Endometrial microvascular endothelial cells (primary cell): Measurements from ENCODE around the gene FAM76A. TPM values are rescaled to one million over a fixed set of nuclear protein-coding genes. Genes with fewer than 3 reads are reported as not detected.

Source experiments
- in situ Hi-C: cut with HindIII; loops from 2 replicates; pipeline ENCODE4 v1.10.0; 2017; ENCODE audit warnings: low sequenced_read_pairs, low pct_unique_long_range_greater_than_20kb; ENCODE audit errors: inconsistent ontology term
- total RNA-seq: library from RNA; depleted of rRNA; stranded (reverse); fragments of >200 nt; gene quantifications from one replicate; pipeline ENCODE4 v1.2.3, GENCODE V29; 2015; ENCODE audit errors: inconsistent ontology term

The FAM76A gene
- total RNA-seq, 1 donor from 2014 or later = 7.0 TPM

- in situ Hi-C loops = no loop called here
Observed at GRCh38 chr1:27719286-27720251, 6.2 kb upstream of the FAM76A start.

DNA sequence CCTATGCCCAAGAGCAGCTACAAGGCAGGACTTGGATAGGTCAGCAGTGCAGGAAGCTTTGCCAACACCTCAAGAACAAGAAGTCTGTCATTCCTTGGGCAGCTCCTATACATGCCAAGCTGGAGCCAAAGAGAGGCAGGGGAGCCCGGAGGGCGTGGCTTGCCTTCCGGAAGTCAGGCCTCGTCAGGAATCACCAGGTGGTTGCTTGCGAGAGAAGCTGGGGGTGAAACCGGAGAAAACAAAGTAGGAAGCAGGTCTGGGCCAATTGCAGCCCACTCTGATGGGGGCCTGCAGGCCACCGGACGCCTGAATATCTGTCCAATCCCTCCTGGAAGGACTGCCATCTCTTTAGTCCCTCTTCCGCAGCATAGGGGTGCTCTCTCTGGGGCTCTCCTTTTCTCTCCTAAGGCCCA is 794 bp upstream of the FAM76A start:
- in situ Hi-C loops = no loop called here

GRCh38 chr1:27726173-27727044 is 648 bp downstream of the FAM76A start:
- in situ Hi-C loops = no loop called here

DNA sequence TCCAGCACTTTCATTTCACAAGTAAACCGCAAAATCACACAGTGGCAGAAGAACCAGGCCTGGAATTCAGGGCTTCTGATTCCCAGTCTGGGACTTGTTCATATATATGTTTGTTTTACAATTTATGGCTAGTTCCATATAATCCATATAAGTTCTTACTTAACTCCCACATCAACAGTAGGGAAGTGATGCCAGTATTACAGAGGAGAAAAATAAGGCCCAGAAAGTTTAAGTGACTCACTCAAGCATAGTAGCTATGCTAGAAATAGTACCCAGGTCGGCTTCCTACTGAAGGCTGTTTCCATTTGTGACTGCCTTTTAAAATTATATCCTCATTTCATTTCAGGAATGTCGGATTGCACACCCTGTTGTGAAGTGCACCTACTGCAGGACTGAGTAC is 1.4 kb downstream of the FAM76A start:
- in situ Hi-C loops = no loop called here

GRCh38 chr1:27736252-27736651 is 10.5 kb downstream of the FAM76A start:
- in situ Hi-C loops = no loop called here

- in situ Hi-C loops = no loop called here
Observed at GRCh38 chr1:27741121-27741520, 15.4 kb downstream of the FAM76A start.

GRCh38 chr1:27744556-27744955 is 18.8 kb downstream of the FAM76A start:
- in situ Hi-C loops = no loop called here

GRCh38 chr1:27745466-27745865 is 19.7 kb downstream of the FAM76A start:
- in situ Hi-C loops = no loop called here

DNA sequence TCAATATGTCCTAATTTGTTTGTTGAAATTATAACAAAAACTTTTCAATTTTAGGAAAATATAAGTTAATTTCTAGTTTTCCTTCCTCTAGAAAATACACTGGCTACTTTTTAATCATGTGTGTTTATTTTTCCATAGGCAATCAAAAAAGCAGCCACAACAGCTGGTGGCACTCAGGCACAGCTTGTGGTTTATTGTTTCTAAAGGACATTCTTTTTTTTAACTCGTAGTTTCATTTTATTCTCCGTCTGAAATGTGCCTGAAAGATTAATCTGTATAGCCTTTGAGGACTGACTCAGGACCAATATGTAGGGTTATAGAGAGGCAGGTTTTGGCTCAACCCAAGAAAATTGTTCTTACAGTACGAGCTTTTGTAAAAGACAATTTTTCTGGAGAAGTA is 26.6 kb downstream of the FAM76A start:
- in situ Hi-C loops = no loop called here

- in situ Hi-C loops = no loop called here
Observed at GRCh38 chr1:27755286-27755685, 29.5 kb downstream of the FAM76A start.

DNA sequence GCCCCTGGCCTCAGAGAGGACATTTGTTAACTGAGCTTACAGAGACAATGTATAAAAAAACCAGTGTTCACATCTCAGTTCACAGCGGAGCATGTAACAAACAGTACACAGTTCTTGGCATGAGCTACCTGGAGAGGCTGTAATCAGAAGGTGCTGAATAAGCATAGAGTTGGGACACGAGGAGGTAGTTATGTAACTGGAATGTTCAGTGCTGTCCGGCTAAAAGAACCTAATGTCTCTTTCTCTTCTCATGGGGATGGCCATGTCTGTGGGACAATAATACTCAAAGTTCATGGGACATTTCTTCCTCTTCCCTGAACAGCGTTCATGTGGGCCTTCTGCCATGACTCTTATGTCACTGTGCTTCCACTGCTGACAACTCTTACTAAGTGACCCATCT is 30.1 kb downstream of the FAM76A start:
- in situ Hi-C loops = no loop called here

DNA sequence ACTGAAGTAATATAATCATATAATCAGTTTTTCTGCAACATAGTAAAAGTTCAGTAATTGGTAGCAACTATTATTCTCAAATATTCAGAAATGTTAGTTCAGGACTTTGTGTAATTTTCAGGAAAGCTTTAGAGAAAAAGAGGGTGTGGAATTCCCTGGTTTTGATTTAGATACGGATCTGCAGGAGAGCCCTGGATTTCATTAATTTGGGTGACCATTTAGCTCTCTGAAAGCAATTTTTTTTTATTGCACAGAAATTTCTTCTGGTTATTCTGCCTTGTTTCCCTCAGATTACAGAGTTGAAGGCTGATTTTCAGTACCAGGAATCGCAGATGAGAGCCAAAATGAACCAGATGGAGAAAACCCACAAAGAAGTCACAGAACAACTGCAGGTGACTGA is 33.5 kb downstream of the FAM76A start:
- in situ Hi-C loops = no loop called here

DNA sequence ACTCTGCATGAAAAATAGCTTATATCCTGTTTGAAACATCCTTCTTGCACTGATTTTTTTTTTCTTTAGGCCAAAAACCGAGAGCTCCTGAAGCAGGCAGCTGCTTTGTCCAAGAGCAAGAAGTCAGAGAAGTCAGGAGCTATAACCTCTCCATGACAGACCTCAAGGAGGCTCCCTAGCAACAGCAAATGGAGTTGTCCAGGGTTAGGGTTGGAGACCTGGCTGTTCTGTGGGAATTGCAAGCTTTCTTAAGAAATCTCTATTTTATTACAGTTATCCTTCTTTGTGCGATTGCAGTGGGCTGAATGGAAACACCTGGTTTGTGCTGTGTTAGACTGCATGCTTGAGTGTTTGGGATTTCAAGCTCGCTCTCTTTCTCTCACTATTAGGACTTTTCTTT is 34.7 kb downstream of the FAM76A start:
- in situ Hi-C loops = no loop called here

- in situ Hi-C loops = no loop called here
Observed at GRCh38 chr1:27762033-27762432, 36.3 kb downstream of the FAM76A start.

GRCh38 chr1:27763358-27763757 is 37.6 kb downstream of the FAM76A start:
- in situ Hi-C loops = no loop called here

GRCh38 chr1:27770293-27770830 is 44.6 kb downstream of the FAM76A start:
- in situ Hi-C loops = no loop called here

DNA sequence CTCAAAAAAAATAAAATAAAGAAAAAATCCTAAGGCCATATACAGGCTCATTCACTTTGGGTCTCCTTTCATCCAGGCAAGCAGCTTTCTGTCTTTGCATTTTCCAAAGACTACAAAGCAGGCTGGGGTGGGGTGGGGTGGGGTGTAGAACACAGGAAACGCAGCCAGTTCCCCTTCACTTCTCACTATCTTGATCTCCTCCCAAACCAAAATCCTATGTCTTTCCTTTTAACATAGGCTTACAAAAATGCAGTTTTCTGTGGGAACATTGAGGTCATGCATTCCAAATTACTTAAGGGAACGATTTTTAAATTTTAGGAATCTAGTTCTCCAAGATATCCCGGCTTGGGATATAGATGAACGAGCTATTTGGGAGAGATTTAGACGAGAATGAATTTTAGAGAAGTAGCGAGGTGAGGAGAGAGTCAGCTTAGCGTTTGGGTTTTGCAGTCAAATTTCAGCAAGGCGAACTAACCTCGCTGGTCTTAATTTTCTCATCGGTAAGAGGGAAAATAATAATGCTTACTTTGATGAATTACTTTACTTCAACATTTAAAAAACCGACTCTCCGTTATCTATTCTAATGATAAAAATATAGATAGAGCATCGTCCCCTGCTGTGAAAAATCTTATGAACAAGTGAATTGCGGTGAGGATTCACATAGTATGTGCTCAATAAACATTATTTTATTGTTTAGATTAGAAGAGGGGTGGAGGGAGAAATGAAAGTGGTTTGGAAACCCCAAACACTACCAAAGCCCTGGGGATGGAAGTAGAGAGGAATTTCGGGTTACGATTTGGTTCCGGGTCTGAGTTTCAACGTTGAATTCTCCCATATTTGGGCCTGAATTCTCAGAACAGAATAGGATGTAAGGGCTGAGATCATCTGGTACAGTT is 46.5 kb downstream of the FAM76A start:
- in situ Hi-C loops = no loop called here

DNA sequence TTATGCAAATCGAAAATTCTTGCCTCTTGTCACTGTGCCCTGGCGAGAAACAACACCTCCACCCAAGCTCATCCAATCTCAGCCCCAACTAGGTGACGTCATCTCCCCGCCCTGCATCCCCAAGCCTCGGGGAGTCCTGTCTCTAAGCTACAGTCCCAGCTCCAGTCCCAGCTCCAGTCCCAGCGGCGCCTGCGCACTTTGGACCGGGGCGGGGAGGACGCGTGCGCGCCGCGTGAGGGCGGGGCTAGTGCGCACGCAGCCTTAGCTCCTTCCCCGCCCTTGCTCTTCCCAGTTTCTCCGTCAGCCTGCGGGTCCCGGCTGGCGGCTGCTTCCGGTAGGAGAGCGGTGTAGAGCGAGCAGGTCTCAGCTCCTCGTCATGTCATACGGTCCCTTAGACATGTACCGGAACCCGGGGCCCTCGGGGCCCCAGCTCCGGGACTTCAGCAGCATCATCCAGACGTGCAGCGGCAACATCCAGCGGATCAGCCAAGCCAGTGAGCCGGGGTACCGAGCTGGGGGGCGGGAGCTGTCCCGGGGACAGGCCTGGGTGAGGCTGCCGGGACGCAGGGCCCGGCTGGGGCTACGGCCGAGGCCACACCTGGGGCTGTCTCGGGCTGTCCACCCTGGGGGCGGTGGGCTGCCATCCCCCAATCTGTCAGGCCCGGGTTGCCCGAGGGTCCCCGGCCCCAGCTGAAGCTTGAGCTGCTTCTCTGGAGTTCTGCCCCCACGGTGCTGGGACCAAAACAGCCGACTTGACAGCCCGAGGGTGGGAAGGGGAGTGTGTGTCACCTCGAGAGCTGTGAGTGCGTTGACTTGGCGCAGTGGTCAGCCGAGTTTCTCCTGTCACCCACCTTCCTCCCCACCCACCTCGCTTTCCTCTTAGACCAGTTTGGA is 47.4 kb downstream of the FAM76A start, which contains the start of gene STX12:
STX12 (plus strand) TSS at position 288 of the 894 bp plus-strand sequence; CDS start at position 377, 89 bp downstream.
- in situ Hi-C loops = no loop called here
